Upper lobe of right lung (tissue), 1 donor: ENCODE results near the gene EXOSC5. TPM values are rescaled to one million over a fixed set of nuclear protein-coding genes. Genes with fewer than 3 reads are reported as not detected.
A peak's percentile ranks its signal among the peaks of the same experiment; 100 is the strongest.

Experiments used
- ATAC-seq: fragments of 200-7000 bp; cut with Tn5 transposase; one replicate; pipeline ENCODE4 v1.9.1; 2020; ENCODE audit warnings: mild to moderate bottlenecking, moderate library complexity
- DNase-seq: peaks from one replicate; pipeline ENCODE4 v3.0.0-alpha.2; 2020
- H3K27ac ChIP-seq: fragments of 200-600 bp; one replicate; pipeline ENCODE4 v1.8.0; 2022
- H3K27me3 ChIP-seq: fragments of 200-600 bp; one replicate; pipeline ENCODE4 v1.8.0; 2022; ENCODE audit warnings: mild to moderate bottlenecking
- H3K36me3 ChIP-seq: fragments of 200-600 bp; one replicate; pipeline ENCODE4 v1.8.0; 2022
- H3K4me1 ChIP-seq: fragments of 200-600 bp; one replicate; pipeline ENCODE4 v1.8.0; 2022
- H3K4me3 ChIP-seq: fragments of 200-600 bp; one replicate; pipeline ENCODE4 v1.8.0; 2022; ENCODE audit warnings: mild to moderate bottlenecking
- H3K9me3 ChIP-seq: fragments of 200-600 bp; one replicate; pipeline ENCODE4 v1.8.0; 2022
- intact Hi-C: fragments of 100-400 bp; cut with DNase I; formaldehyde crosslinking; loops from one replicate; pipeline ENCODE4 v1.11.0; 2022
- total RNA-seq: library from RNA; stranded (reverse); fragmentation: NEBNext Ultra II Directional; extraction: Animal tissue kit (Norgen Biotek cat#: 25700); gene quantifications from one replicate; pipeline ENCODE4 v1.2.1, GENCODE V29; 2021
- TF ChIP-seq, protein P1 (sequence below): fragments of 200-600 bp; IDR thresholded peaks from one replicate; pipeline ENCODE4 v1.8.0; 2022; ENCODE audit warnings: antibody characterized with exemption
- donor health status: DM: no; HTN: yes; CAD: no; lungs with severe emphysema.

EXOSC5 gene
- total RNA-seq, 1 donor from 2014 or later = 12.4 TPM

DNA sequence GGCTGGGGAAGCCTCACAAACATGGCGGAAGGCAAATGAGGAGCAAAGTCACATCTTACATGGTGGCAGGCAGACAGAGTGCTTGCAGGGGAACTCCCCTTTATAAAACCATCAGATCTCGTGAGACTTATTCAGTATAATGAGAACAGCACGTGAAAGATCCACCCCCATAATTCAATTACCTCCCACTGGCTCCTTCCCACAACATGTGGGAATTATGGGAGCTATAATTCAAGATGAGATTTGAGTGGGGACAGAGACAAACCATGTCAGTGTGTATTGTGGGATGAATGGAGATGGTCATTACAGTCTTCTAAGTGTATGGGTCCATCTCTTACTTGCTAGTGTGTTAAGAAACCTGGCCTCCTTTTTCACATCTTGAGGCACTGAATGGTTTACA is 4.9 kb upstream of the EXOSC5 start:
- no peak for ATAC-seq
- peaks cover 24% of the 10 kb centered on the region for H3K4me1 ChIP-seq
- no peaks in the 10 kb centered on the region for H3K9me3 ChIP-seq
- H3K27me3 ChIP-seq = no peaks in the 10 kb centered on the region
- DNase-seq = no peak
- TF ChIP-seq, protein P1, sequence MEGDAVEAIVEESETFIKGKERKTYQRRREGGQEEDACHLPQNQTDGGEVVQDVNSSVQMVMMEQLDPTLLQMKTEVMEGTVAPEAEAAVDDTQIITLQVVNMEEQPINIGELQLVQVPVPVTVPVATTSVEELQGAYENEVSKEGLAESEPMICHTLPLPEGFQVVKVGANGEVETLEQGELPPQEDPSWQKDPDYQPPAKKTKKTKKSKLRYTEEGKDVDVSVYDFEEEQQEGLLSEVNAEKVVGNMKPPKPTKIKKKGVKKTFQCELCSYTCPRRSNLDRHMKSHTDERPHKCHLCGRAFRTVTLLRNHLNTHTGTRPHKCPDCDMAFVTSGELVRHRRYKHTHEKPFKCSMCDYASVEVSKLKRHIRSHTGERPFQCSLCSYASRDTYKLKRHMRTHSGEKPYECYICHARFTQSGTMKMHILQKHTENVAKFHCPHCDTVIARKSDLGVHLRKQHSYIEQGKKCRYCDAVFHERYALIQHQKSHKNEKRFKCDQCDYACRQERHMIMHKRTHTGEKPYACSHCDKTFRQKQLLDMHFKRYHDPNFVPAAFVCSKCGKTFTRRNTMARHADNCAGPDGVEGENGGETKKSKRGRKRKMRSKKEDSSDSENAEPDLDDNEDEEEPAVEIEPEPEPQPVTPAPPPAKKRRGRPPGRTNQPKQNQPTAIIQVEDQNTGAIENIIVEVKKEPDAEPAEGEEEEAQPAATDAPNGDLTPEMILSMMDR = no peak
- H3K27ac ChIP-seq = no peak overlapping the region
- no peak overlapping the region for H3K4me3 ChIP-seq
- intact Hi-C loops = no loop called here
- peaks cover 11% of the 10 kb centered on the region for H3K36me3 ChIP-seq

DNA sequence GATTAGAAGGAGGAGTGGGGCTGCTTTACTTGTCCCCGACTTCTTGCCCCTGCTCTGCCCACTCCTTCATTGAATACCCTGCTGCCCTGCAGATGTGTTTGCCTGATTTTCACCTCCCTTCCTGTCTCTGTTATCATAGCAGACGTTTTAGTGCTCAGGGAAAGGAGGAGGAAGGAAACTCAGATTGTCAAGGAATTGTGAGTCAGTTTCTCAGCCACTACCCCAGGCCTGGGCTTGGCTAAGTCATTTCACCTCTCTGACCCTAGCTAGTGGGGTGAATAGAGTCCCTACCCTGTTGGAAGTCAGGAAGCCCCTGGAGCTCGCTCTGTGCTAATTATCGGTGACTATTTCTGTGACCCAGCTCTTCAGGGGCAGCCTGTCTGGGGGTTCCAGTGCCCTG is 4.3 kb upstream of the EXOSC5 start:
- TF ChIP-seq, protein P1 = no peak
- no peak overlapping the region for H3K27ac ChIP-seq
- peaks cover 20% of the 10 kb centered on the region for H3K4me1 ChIP-seq
- intact Hi-C loops = no loop called here
- H3K4me3 ChIP-seq = no peak overlapping the region
- no peak for DNase-seq
- no peak for ATAC-seq
- no peaks in the 10 kb centered on the region for H3K9me3 ChIP-seq
- no peaks in the 10 kb centered on the region for H3K27me3 ChIP-seq
- peaks cover 11% of the 10 kb centered on the region for H3K36me3 ChIP-seq

DNA sequence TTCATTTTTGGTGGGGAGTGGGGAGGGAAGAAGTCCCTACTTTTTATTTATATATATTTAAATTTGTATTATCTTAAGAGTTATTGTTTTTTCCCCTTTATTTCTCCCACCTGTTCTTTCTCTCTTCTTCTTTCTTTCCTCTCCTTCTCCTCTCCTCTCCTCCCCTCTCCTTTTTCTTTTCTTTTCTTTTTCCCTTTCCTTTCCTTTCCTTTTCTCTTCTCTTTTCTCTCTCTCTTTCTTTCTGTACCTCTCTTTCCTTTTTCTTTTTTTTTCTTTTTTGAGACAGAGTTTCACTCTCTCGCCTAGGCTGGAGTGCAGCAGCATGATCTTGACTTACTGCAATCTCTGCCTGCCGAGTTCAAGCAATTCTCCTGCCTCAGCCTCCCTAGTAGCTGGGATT is 2.4 kb upstream of the EXOSC5 start:
- Histone ChIP-seq H3K4me1 (peaks cover 19% of the 10 kb centered on the region), H3K4me3 (no peak overlapping the region), H3K9me3 (no peaks in the 10 kb centered on the region), H3K27ac (no peak overlapping the region), H3K36me3 (peaks cover 11% of the 10 kb centered on the region), H3K27me3 (no peaks in the 10 kb centered on the region)
- DNase-seq (no peak), ATAC-seq (no peak)
- TF ChIP-seq, protein P1 = no peak
- intact Hi-C loops = no loop called here

DNA sequence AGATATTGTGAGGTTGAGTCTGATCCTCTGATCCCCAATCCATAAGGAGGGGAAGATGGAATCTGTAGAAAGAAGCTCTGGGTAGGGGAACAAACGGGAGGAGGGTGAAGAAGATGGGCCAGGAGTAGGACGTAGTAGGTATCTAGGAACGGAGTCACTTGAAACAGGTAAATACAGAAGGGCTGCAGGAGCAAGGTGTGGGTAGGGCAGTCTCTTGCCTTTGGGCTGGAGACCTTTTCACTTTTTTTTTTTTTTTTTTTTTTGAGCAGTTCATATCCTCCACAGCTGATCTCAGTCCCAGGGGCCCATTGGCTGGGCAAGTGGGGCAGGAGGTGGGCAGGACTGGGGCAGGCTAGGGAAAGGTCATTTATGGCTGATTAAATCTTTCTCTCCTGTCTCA is 1.9 kb upstream of the EXOSC5 start:
- intact Hi-C loops = no loop called here
- Histone ChIP-seq H3K27ac (no peak overlapping the region), H3K27me3 (no peaks in the 10 kb centered on the region), H3K4me1 (peaks cover 19% of the 10 kb centered on the region), H3K36me3 (peaks cover 11% of the 10 kb centered on the region), H3K9me3 (no peaks in the 10 kb centered on the region), H3K4me3 (peak overlapping the region; percentile 76)
- DNase-seq (no peak), ATAC-seq (no peak)
- TF ChIP-seq, protein P1 = no peak

DNA sequence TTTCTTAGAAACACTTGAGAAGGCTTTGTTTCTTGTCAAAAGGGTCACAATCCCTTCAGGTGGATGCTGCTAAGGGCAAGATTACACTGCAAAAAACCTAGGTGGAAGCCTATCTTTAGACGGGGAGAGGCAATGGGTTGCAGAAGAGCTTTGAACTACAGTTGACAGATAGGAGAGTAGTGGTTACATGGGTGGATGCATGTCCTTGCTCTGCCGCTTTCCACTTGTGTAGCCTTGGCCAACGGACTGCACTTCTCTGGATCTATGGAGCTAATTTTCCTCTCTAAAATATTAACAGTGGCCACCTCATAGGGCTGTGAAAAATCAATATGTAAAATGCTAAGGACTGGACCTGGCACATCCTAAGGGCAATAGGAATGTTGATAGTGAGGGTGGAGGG is 1.4 kb upstream of the EXOSC5 start:
- H3K27ac ChIP-seq = peak overlapping the region; percentile 96
- peaks cover 19% of the 10 kb centered on the region for H3K4me1 ChIP-seq
- TF ChIP-seq, protein P1 = no peak
- no peaks in the 10 kb centered on the region for H3K27me3 ChIP-seq
- H3K36me3 ChIP-seq = peaks cover 8% of the 10 kb centered on the region
- ATAC-seq (no peak), DNase-seq (no peak)
- H3K4me3 ChIP-seq = peak overlapping the region; percentile 76
- no peaks in the 10 kb centered on the region for H3K9me3 ChIP-seq
- intact Hi-C loops = no loop called here

DNA sequence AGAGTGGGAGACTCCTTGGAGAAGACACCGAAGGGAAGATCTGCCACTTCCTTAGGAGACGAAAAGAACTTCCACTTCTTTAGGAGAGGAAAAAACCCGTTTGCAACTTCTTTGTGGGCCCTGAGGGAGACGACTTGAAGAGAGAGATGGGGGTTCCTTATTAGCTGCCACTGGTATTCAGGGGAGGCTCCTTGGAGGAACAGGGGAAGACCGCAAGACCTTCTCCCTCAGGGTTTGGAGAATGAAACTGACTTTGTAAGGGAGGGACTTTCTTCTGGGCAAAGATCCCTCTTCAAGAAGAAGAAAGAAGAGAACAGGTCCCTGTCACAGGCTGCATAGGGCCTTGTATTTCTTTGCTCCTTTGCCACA is 875 bp upstream of the EXOSC5 start:
- ATAC-seq (no peak), DNase-seq (no peak)
- intact Hi-C loops = no loop called here
- Histone ChIP-seq H3K27ac (peak overlapping the region; percentile 96), H3K4me1 (peaks cover 19% of the 10 kb centered on the region), H3K4me3 (peak overlapping the region; percentile 76), H3K27me3 (no peaks in the 10 kb centered on the region), H3K36me3 (peaks cover 2% of the 10 kb centered on the region), H3K9me3 (no peaks in the 10 kb centered on the region)
- TF ChIP-seq, protein P1 = no peak
